HS-27A (cell line): ENCODE results near the gene TMEM87A.
"Not testable (repeated sequence)": the region's sequence is repeated elsewhere in the genome, so short reads cannot be mapped to it uniquely, and the experiment has no call there.

Experiments
- DNase-seq: peaks from one replicate; pipeline ENCODE4 v3.0.0-alpha.2; 2012; ENCODE audit warnings: low read depth, missing footprints

TMEM87A gene

DNA sequence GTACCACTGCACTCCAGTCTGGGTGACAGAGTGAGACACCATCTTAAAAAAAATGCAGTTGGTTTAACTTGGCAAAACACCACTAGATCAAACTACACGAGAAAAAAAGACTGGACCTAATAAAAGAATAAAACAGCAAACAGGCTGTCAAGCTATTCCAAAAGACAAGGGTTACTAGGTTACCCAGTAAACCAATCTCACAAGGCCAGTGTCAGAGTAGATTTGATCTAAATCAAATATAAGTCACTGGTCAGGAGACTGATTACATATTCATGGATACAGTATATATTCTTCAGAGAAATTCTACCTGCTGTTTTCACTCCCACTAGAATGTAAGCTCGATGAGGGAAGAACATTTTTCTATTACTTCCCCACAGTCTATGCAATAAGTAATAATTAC is 2.7 kb downstream of the TMEM87A start:
- DNase-seq: no peak

- DNase-seq: no peak
Observed at GRCh38 chr15:42267286-42267685, 5.9 kb downstream of the TMEM87A start.

- DNase-seq: no peak
Observed at GRCh38 chr15:42264795-42265194, 8.4 kb downstream of the TMEM87A start.

DNA sequence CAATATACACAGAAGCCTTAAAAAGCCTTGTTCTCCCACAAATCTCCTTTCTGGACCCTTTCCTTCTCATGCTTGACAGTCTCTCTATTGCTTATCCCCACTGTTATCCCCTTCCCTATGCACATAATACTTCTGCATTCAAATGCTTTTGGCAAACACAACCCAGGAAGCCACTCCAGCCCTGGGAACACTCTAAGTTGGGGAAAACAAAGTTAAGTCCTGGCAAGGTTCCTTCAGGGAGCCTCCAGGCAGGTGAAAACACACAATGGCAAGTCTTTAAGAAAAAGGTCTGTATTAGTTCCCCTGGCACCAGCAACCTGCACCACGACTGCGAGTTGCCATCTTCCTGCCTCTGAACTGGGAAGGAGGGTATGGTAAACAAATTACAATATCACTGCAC is 19.9 kb downstream of the TMEM87A start:
- DNase-seq: no peak

GRCh38 chr15:42240823-42241222 is 32.4 kb downstream of the TMEM87A start:
- DNase-seq: no peak

DNA sequence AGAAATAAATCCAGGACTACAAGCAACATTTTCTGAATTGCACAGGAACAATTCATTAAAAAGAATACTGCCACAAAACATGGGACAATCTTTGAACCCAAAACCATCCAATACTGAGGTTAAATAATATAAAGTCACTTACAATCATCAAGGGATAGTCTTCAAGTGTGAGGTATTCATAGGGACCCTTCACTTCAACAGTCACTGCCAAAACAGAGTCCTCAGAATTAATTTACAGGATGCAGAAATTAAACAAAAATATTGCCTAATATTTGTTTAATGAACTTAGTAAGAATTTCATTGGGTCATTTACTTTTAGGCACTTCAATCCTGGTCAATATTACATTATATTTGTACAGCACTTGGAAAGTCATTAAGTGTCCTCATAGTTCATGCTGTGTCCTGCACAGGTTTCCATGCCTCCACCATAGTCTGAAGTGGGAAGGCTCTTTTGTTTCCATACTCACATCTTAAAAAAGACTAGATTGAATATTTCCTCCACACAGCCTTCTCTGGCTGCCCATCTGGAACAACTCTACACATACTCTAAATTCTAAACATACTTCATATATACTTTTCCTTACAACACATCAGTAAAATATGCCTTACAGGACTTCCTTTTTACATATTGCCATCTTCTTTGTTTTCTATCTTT is 33.6 kb downstream of the TMEM87A start:
- DNase-seq: no peak

GRCh38 chr15:42233107-42233506 is 40.1 kb downstream of the TMEM87A start:
- no peak for DNase-seq

DNA sequence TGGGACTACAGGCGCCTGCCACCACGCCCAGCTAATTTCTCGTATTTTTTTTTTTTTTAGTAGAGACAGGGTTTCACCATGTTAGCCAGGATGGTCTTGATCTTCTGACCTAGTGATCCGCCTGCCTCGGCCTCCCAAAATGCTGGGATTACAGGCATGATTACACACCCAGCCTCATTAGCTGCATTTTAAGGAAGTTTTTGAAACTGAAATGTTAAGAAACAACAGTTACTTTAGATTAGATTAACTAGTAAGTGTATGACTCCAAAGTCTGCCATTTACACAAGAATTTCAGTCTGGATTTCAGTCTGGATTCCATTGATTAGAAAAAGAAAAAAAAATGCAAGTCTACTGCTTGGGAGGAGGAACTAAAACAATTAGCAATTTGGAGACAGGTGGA is 40.6 kb downstream of the TMEM87A start:
- DNase-seq: no peak

GRCh38 chr15:42231088-42231487 is 42.1 kb downstream of the TMEM87A start:
- DNase-seq: no peak

DNA sequence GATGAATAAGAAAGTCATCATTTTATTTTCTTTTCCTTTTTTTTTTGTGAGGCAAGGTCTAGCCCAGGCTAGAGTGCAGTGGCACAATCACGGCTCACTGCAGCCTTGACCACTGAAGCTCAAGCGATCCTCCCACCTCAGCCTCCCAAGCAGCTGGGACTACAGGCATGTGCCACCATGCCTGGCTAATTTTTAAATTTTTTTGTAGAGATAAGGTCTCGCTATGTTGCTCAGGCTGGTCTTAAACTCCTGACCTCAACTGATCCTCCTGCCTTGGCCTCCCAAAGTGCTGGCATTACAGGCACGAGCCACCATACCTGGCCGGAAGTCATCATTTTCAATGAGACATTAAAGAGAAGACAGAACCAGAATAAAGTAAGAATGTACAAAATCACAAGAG is 44.3 kb downstream of the TMEM87A start:
- not testable (repeated sequence) for DNase-seq

GRCh38 chr15:42228036-42228435 is 45.2 kb downstream of the TMEM87A start:
- DNase-seq: no peak

DNA sequence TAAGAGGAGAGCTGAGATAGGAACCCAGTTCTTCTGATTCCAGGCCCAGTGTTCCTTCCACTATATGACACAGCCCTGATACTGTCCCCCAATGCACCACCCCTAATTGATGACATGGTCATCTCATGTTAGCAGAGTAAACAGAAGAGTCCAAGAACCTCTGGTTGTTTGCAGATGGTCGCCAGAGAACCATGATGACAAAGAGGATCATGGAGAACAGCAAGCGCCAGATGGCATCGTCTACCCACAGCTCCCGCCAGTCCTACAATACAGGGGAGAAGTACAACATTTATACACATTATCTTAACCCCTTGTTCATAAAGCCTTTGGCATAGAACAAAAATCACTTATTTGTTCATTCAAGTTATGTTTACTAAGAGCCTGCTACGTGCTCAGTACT is 46.6 kb downstream of the TMEM87A start:
- DNase-seq: no peak

GRCh38 chr15:42220216-42220615 is 53.0 kb downstream of the TMEM87A start:
- DNase-seq: no peak

- DNase-seq: no peak
Observed at GRCh38 chr15:42218953-42219592, 54.2 kb downstream of the TMEM87A start.

DNA sequence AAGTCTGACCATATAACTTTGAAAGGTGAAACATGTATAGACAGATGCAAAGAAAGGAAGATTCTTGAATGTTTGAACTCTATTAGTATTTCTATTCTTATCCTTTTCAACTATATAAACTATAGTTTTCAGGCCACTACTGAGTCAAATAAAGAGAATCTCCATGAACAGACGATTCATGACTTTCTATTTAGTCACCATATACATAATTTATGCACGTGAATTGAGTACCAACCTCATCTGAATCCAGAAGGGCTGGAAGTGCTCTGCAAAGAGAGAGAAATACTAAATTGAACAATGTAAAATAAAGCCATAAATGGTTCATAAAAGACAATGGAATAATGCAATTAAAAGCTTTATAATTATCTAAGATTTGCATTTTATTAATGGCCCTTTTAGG is 55.7 kb downstream of the TMEM87A start:
- DNase-seq: no peak

- no peak for DNase-seq
Observed at GRCh38 chr15:42215913-42216829, 57.1 kb downstream of the TMEM87A start.

DNA sequence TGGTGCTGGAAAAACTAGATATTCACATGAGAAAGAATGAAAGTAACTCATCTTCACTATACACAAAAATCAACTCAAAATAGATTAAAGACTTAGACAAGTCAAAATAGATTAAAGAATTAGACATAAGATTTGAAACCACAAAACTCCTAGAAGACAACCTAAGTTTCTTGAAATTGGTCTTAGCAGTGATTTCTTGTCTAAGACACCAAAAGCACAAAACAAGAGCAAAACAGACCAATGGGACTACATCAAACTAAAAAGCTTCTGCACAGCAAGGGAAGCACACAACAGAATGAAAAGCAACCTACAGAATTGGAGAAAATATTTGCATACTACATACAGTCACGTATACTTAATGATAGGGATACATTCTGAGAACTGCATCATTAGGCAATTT is 58.6 kb downstream of the TMEM87A start:
- no peak for DNase-seq

DNA sequence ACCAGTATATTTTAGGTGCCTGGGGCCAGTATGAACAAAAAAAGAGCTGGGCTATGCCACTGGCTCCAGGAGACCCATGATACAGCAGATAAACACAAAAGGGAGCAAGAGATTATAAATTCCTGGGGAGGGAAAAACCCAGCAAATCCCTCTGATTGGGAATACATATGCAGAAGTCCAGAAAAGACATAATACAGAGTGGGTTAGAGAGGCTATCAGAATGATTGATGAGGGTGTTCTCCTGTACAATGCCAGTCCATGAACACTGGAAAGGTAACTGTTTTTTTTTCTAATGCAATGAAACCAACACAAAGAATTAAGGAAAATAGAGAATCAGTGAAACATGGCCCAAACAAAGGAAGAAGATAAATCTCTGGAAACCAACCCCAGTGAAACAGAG is 59.7 kb downstream of the TMEM87A start:
- DNase-seq: no peak

- no peak for DNase-seq
Observed at GRCh38 chr15:42210696-42211095, 62.5 kb downstream of the TMEM87A start.

- DNase-seq: peak; percentile 51
Observed at GRCh38 chr15:42207674-42208579, 65.3 kb downstream of the TMEM87A start, which contains the start of gene VPS39. Gene VPS39, minus strand, starts transcription at chr15:42208304. Its CDS starts 151 bp downstream, at chr15:42208153.

DNA sequence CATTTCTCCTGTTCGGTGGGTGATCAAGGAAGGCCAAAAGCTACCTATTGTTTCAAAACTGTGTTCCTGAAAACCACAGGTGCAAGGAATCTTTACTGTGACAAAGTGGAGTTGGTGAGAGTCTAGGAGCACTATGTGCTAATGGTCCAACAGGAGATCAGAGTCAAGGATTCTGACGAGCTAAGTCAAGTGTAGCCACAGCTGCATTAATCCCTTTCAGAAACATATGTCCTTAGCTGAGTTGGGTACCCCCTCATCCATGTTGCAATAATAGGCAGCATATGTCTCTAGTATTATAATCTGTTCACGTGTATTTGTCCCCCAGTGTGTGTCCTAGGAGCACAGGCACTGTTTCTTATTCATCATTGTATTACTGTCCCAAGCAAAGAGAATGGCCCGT is 66.8 kb downstream of the TMEM87A start:
- no peak for DNase-seq

GRCh38 chr15:42203891-42204290 is 69.3 kb downstream of the TMEM87A start:
- no peak for DNase-seq
